Activated naive CD4-positive, alpha-beta T cell treated with Interleukin-2 at 50 U/mL for 16 hours (primary cell): ENCODE data around the gene TENM3.

Experiments used
- DNase-seq: peaks from one replicate; pipeline ENCODE4 v3.0.0-alpha.2; 2020

Gene TENM3

GRCh38 chr4:182752158-182752910 lies 509.1 kb downstream of the TENM3 start:
- DNase-seq = no peak

DNA sequence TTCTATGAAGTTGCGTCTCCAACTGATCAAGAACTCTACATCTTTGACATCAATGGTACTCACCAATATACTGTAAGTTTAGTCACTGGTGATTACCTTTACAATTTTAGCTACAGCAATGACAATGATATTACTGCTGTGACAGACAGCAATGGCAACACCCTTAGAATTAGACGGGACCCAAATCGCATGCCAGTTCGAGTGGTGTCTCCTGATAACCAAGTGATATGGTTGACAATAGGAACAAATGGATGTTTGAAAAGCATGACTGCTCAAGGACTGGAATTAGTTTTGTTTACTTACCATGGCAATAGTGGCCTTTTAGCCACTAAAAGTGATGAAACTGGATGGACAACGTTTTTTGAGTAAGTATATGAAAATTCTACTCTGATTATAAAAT lies 511.7 kb downstream of the TENM3 start:
- DNase-seq = no peak

DNA sequence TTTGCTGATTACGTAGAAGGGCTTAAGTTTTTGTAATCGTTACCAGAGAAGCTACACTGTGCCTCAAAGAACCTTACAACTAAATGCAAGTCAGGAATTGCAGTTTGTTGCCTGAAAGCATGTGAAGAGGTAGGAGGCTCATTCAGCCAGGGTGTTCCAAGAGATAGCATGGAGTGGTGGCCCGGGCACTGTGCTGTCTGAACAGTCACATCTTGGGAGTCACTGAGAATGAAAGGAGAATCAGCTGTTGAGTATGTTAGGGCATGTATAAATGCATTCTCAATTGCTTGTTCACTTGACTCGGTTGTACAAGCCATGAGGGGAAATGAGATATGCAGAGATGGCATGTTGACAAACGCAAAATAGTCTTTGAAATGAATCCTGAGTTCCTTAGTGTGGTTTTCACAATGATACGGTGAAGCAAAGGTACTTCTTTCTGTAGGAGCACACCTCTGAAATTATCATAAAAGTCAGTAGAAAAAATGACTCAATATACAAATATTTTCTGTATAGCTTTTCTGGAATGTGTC lies 513.0 kb downstream of the TENM3 start:
- DNase-seq = no peak

GRCh38 chr4:182758273-182758672 lies 515.1 kb downstream of the TENM3 start:
- no peak for DNase-seq

DNA sequence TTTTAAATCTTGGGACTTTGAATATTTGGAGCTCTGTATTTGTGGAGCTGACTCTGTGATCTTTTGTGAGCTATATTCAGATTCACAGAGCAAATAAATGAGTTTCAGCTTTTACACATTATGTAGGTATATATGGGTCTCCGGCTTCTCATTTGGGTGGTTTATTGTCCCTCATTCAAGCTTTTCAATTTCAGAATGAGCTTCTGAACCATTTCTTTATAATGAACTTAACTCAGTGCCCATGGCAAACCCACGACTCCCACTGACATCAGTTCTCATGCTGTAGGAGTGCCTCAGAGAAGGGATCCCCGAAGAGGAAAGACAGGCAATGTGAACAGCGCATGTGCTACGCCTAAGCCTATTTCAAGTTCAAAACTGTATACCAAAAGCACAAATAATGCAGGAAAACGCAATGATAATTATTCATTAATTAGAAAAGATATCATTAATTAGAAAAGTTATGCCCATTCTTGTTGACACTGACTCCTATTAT lies 517.4 kb downstream of the TENM3 start:
- no peak for DNase-seq

DNA sequence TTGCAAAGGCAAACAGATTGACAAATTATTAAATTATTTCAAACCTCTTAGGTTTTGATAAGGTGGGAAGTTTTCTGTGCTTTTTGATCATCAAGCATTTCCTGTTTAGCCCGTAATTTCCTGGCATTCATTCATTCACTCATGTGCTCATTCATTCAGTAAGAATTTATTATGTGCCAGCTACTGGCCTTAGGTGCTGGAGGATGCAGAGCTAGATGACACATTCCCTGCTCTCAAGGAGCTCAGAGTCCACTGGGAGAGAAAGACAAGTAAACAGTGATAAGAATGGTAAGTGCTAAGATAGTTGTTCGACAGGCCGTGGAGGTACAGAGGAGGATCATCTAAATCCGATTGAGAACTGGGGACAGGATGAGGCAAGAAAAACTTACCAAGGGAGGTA lies 520.9 kb downstream of the TENM3 start:
- no peak for DNase-seq

- DNase-seq = no peak
These were observed 521.4 kb downstream of the TENM3 start for GRCh38 chr4:182764642-182765041.

DNA sequence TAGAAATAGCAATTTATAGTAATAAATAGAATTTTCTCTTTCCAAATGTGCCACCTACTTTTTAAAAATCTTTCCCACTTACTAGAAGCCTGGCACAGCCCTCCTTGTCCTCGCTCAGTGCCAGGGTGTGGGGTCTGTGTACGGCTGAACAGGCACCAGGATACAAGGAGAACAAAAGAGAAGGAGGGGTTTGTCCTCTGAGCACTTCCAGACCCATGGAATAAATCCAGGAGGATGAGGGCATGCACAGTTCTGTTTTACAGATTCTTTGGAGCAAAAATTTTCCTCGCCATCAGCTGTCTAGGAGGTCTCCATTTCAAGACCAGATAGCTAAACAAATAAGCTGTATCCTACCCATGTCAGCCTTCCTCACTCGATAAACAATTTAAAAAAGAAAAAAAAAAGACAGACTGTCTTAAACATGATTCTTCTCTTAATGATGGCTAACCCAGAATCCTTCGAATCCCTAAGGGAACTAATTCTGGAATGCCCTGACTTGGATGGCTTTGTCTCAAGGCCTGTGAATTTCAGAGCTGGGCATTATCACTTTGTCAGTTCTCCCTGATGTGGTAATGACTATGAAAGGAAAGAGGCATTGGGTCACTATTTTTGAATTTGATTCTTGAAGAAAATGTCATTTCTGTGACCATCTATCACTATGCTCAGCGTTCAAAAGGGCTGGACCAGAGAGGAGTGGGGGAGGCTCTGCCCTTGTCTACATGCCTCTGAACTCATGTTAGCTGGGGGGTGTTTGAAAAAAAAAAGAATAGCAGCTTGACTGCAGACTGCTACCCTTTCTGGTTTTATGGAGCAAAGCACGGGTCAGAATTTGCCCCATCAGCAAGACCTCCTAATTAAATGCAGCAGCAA lies 523.0 kb downstream of the TENM3 start:
- no peak for DNase-seq

GRCh38 chr4:182766857-182767250 lies 523.7 kb downstream of the TENM3 start:
- no peak for DNase-seq

GRCh38 chr4:182768838-182769237 lies 525.6 kb downstream of the TENM3 start:
- DNase-seq = no peak

- no peak for DNase-seq
These were observed 527.2 kb downstream of the TENM3 start for GRCh38 chr4:182770259-182770995.

GRCh38 chr4:182770996-182771514 lies 527.9 kb downstream of the TENM3 start:
- no peak for DNase-seq

GRCh38 chr4:182775075-182775474 lies 531.9 kb downstream of the TENM3 start:
- DNase-seq = no peak

DNA sequence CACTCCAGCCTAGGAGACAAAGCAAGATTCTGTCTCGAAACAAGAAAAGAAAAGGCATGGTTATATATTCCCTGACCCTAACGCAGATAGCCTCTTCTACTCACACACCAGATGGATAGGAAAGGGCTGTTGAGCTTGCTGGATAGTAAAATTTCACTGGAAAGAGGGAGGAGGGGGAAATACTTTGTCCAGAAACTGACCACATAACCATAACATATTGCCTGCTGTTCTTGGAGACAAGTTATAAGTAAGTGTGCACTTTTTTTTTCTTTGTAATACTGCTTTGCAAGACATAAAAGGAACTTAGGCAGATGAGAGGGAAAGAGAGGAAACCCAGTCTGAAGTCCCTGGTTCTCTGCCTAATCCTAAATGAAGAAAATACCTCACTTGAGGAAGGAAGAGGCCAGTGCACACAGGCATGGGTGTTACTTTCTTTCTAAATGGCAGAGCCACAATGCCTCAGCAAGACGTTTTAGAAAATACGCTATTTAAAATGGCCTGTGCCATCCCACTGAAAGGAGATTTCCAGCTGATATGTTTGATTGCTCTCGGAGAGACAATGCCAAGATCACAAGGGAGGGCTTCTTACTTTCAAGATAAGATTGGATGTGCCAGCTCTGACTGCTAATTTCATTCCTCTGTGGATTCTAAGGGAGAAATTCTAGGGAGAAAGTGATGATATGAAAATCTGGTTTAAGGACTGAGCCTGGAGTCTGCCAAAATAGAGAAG lies 533.3 kb downstream of the TENM3 start:
- DNase-seq = no peak

- DNase-seq = no peak
These were observed 535.2 kb downstream of the TENM3 start for GRCh38 chr4:182778222-182778982.

GRCh38 chr4:182786991-182787390 lies 543.8 kb downstream of the TENM3 start:
- no peak for DNase-seq

- DNase-seq = no peak
These were observed 545.0 kb downstream of the TENM3 start for GRCh38 chr4:182788201-182788600.

DNA sequence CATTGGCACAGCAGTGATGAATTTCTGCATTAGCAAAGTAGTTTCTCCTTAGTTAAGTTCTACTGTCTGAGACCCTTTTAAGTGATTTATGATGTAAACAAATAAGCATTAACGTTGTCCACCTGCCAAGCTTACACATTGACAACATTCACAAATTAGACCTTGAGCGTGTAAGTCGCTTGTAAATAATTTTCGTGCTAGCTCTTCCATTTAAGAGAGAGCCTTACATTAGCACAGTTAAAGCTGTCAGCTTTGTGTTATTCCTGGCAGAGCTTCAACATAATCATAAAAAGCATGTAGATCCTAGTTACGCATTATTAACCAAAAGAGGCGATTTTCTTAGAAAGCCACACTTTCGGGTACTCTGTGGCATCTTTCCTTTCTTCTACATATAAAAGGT lies 546.3 kb downstream of the TENM3 start:
- no peak for DNase-seq

DNA sequence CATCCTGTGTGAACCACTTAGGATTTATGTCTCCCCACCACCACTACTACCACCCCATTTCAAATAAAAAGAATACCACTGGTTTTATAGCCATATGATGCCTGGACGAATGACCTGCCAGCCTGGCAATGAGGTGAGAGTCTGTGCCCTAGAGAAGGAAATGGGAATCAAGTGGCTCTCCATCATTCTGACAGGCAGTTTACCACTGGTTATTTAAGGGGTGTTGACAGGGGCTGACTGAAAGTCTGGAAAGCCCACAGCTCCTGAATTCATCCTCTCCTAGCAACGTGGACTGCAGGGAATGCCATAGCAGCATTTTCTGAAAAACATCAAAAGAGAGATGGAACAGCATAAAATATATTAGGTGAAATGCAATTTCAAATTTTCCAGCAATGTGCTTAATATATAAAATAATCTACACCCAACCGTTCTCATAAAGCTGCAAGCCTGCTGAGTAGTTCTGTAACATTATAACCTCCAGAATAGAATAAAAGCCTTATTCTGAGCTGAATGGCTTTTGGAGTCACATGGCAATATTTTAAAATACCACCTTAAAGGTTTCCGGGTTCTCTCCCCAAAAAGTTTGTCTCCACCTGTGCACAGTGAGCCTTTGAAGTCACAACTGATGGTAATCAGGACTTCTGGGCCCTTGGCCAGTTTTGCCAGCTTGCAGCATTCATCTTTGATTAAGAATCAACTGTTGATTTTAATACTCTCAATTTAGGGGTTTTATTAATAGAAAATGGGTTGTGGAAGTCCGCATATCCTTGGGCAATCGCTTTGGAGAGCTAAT lies 552.4 kb downstream of the TENM3 start:
- DNase-seq = no peak

DNA sequence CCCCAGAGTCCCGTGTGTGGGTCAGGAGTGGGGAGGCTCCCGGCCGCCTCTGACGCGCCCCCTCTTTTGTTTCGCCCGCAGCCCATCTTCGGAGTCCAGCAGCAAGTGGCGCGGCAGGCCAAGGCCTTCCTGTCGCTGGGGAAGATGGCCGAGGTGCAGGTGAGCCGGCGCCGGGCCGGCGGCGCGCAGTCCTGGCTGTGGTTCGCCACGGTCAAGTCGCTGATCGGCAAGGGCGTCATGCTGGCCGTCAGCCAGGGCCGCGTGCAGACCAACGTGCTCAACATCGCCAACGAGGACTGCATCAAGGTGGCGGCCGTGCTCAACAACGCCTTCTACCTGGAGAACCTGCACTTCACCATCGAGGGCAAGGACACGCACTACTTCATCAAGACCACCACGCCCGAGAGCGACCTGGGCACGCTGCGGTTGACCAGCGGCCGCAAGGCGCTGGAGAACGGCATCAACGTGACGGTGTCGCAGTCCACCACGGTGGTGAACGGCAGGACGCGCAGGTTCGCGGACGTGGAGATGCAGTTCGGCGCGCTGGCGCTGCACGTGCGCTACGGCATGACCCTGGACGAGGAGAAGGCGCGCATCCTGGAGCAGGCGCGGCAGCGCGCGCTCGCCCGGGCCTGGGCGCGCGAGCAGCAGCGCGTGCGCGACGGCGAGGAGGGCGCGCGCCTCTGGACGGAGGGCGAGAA lies 556.5 kb downstream of the TENM3 start:
- DNase-seq = no peak
